GM19455 (cell line): ENCODE results near the gene CIC.

Experiments
- ATAC-seq: cut with Tn5 transposase; IDR thresholded peaks from one replicate; pipeline ENCODE4 v1.9.1; 2021; ENCODE audit not compliant: unreplicated experiment

CIC gene

DNA sequence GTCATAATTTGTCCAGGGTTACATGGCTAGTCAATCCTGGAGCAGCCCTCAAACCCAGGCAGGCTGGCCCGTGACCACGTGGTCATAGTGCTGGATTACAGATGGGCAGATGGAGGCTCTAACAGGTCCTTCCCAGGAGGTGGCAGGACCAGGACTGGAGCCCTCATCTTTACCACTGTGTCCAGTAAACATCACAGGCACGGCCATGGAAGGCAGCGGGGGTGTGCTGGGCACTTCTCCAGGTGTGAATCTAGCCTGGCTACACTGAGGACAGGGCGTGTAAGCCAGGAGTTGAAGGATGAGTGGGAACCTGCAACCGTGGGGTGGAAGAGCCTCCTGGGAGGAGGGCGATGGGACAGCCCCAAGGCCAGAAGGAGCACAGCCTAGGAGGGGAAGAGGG, 6.1 kb downstream of the CIC start:
- no peak for ATAC-seq

DNA sequence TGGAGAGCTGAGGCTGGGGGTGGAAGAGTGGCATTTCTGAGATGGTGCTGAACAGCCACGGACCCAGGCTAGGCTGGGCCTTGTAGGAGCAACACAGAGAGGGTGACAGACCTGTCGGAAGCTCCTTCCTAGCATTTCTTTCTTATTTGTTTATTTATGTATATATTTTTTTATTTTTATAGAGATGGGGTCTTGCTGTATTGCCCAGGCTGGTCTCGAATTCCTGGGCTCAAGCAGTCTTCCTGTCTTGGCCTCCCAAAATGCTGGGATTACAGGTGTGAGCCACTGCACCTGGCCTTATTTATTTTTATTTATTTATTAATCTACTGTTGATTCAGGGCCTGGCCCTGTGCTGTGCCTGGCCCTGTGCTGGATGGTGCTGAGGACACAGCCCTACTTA, 6.5 kb downstream of the CIC start:
- no peak for ATAC-seq

DNA sequence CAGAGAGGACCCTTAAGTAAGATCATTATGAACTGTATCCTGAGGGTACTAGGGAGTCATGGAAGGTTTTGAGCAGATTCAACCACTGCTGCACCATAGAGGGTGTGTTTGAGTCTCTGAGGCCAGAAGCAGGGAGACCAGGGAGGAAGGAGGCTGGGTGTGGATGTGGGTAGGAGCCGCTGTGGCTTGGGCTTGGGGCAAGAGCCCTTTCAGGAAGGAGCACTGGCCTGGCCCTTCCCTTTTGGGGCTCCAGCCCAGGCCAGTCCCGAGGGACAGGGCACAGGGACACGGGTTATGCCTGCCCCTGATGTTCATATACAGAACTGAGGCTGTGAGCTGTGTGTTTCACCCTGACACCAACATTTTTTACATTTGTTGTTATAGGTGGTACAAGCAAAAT, 7.2 kb downstream of the CIC start:
- ATAC-seq = no peak

DNA sequence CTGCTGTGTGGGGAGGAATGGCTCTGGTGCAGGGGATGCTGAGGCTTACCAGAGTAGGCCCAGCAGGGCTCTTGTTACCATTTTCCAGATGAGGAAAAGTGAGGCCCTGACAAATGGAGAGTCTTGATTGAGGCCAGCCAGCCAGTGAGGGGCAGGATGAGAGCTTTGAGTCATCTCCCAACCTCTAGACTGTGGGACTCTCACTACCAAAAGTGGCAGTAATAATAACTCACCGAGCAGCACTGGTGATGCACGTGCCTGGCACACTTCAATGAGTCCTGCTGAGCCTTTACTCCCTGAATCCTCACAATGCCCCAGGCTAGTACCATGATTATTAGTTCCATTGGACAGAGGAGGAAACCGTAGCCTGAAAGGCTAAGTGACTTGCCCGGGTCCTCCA, 7.8 kb downstream of the CIC start:
- no peak for ATAC-seq

DNA sequence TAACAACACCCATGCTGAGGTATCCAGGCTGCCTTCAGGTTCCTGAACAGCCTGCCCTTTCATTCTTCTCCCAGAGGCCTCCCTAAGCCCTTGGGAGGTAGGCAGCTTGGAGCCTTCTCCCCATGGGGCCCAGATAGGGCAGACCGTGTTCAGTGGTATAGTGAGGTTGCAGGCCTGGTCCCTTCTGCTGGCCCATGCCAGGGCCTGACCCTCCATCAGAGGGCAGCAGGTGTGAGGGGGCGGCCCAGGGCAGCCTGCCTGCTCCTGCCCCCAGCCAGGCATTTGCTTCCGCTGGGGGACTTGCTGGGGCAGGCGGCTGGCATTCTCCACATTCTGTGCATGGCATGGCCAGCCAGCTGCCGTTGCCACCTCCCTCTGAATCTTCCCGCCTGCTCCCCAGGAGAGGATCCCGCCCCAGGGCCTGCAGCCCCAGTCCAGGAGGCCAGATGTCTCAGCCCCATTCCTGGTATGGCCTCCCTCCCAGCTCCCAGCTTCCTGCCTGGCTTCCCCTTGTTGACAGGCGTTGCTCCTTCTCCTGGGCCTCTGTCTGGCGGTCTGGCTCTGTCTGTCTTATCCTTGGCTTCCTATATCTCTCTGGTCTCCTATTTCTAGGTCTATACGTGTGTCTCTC, 8.9 kb downstream of the CIC start:
- no peak for ATAC-seq

DNA sequence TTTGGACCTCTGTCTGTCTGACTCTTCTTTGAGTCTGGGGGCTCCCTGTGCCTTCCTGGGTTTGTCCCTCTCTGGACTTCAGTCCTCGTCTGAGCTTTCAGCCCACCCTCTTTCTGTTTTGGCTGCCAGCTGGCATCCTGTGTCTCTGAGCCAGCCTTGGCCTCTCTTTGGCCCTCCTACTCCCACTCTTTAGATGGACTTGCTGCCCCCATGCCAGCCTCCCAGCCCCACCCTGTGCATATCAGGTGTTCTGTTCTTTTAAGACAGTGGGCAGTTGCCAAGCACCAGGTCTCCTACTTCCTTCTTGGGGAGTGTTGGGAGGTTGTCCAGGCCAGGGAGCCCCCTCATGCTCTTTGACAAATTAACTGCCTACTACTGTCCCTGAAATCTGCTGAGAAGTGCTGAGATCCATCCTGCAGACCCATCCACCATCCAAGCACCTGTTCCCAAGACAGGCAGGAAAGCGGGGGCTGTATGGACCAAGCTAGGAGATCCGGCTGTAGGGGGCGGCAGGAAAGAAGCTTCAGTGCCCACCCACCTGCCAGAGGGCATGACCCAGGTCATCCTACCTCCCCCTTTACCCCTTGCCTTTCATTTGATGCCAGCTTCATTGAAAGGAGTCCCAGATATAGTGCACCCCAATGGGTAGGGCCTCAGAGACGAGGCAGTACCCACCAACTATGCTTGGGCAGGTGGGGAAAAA, 9.6 kb downstream of the CIC start:
- no peak for ATAC-seq

DNA sequence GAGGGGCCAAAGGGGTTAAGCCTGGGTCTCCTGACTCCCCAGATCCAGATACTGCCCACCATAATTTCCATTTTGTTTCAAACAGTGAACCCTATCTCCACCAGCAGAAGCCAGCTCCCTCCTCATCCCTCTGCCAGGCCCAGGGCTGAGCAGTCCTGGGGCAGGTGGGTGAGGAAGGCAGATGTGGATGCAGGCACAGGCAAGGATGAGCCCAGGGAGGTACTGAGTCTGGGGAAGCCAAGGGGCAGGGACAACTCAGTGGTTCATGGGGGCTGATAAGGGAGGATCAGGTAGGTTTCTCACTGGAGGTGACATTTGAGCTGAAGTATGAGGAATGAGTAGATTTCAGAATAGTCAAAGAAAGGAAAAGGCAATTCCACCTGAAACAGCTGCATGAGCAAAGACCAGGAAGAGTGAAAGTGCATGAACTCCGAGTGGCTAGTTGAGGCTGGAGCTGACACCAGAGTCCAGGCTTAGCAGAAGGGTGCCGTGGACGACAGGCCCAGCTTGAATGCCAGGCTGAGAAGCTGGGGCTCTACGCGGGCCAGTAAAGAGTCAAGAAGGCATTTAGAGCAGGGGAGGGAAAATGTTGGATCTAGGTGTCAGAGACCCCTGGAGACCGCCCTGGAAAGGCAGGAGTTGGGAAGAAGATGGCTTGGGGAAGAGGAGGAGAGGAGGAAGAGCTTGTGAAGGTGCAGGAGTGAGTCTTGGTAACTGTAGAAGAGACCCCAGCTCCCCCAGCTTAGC, 10.3 kb downstream of the CIC start:
- ATAC-seq = no peak

DNA sequence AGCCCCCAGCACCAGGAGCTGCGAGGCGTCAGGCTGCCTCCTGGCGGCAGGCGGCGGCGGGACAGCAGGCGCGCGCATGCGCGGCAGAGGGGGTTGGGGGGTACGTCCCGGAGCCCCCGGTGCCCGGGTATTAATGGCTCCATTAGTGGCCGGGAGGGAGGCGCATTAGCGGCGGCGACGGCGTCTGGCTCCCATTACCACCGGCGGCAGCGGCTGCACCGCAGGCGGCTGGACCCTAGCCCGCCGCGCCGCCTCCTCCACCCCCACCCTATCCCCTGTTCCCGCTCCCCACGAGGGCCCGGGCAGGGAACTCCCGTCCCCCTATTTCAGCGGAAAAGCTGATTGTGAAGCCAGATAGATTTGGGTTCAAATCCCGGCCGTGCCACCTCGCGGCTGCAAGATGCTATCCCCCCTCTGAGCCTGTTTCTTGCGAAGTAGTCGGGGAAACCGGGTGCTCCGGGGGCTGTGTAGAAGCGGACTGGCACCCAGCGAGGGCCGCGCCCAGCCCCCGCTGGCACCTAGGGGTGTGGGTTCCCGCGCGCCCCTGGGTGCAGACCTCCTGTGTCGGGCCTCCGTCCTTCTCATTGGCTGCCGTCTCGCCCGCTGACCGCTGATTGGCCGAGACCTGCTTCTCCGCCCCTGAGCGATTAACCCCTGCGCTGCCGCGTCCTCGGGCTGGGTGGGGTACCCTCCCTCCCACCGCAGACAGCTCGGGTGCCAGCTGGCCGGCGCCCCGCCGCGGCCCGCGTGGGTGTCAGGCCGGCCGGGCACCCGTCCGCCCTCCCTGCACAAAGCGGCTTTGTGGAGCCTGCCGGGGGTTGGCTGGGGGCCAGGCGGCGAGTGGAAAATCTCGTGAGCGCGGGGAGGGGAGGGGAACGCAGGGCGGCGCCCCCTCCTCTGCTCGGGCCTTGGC, 11.1 kb downstream of the CIC start:
- ATAC-seq = peak; percentile 32

DNA sequence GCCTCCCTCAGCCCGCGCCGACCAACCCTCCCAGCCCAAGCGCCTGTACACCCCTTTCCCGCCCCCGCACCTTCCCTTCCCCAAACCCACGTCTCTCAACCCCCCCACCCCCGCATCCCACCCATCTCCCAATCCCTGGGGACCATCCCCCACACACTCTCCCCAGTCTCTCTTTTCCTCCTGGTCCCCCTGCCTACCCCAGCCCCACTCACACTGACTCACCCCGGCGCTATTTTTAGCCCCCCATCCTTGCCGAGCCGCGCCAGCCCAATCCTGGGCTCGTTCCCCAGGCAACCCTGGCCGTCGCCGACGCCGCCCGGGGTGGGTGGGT, 11.7 kb downstream of the CIC start:
- no peak for ATAC-seq

DNA sequence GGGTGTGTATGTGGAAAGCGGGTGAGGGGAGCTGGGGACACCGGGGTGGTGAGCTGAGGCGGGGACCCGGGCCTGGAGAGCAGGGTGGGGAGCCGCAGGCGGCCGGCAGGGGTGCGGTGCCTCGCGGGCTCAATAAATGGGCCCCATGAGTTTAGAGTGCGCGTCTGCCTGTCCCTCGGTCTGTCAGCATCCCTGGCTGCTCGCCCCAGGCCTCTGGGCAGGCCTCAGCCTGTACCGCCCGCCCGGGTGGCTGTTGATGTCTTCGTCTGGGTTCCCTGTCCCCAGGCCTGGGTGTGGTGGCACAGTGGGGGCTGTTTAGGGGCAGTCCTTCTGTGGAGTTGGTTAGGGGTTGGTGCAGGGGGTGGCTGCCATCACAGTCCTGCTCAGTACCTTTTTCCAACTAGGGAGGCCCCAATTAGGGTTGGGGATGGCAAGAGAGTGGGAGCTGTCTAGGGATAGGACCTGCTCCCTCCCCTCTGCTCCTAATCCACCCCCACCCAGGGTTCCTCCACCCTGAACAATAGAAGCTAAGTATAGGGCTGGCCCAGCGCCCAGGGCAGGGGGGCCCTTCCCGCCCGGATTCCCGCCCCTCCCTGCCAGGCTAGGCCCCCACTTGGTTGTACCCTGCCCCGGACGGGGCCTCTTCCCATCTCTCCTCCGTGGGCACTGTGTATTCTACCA, 12.2 kb downstream of the CIC start:
- no peak for ATAC-seq

DNA sequence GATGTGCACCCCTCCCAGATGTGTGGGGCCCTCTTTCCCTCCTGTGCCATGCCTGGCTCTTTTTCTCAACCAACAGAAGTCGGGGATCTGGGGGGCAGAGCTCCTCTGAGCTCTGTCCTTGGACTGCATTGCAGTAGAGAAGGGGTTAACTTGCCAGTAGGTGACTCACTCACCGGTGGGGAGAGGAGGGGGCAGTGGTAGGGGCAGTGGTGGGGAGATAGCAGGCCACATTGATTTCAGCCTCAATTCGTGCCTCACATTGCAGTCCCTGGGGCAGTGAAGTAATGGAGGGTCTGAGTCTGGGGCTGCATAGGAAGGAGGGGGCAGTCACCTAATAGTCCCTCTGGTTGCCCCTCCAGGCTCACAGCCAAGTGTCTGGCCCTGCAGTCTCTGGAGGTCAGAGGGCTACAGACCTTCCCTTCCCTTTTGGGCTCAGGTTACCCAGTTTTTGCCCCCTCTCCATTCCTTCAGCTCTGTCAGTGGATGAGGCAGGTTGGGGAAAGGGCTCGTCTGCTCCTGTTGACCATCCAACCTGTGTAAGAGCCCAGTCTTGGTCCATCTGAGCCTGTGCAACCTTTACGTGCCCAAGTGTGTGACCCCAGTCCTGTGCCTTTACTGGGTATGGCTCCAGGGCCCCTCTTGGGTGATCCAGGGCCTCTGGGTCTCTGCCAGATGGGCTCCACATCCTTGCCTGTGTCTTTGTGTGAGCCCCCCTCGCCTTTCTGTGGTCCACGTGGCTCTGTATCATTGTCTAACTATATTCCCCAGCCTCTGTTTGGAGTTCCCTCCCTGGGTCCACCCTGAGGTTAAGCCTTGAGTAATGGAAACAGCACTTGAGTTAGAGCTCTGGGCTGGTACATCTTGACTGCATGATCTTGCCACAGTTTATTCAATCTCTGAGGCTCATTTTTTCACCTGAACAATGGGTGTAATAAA, 13.0 kb downstream of the CIC start:
- ATAC-seq = no peak

DNA sequence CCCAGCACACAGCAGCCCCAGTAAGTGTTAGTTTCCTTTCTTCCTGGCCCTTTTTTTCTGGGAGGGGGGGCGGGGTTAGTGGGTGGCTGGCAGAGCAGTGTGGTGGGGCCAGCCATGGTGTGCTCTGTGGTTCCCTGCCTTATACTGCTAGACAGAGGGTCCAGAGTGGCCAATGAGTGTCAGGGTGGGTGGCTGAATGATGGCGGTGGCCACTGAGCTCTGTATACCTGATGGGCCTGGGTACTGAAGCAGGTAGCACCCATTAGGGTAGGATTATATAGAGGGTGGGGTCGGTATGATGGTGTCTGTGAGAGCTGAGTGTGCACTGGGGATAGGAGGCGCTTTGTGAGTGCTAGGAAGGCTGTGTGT, 13.8 kb downstream of the CIC start:
- no peak for ATAC-seq

DNA sequence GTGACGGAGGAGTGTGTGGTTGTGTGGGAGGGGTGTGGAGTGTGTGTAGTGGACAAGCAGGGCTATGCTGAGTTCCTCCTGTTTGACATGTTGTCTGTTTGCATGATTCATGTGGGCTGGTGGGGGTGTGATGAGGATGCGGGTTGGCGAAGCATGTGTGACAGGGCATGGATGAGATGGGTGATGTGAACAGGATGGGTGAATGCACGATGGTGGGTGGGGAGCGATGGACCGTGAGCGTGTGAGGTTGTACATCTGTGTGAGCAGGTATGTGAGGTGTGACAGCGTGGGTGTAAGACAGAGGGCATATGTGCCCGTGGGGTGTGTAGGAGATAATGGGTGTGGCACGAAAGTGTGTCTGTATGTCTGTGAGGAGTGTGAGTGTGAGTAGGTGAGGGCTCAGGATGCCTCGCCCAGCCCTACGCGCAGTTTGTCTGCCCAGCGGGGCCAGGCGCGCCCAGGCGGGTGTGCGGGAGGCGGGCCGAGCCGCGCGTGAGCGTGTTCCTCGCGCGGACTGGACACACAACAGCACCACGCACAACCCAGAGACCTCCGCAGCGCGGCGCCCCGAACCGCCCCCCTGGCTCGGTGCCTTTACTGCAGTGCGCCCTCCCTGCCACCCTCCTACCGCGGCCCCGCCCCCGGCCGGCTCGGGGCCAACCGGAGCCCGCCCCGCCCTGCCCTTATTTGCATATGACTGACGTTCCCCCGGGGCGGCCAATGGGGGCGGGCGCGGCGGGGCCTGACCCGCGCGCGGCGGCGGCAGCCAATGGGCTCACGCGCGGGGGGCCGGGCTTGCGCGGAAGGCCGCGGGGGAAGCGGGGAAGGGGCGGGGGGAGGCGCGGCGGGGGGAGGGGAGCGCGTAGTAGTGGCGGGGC, 14.4 kb downstream of the CIC start:
- peak; percentile 42 for ATAC-seq

DNA sequence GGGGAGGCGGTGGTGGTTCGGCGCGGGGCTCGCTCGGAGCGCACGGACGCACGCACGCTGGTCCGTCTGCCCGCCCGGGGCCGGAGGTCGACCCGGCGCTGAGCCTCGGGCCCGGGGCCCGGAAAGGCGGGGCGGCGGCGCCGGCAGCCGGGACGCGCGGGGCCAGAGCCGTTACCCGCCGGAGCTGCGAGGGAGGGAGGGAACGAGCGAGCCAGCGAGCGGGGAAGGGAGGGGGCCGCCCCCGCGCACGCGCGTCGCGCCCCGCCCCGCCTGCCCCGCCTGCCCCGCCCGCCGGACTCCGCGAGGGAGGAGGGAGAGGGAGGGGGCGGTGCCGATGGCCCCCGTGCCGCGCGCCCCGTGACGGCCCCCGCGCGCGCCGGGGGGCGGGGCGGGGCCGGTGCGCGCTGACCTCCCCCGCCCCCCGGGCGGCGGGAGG, 15.0 kb downstream of the CIC start:
- ATAC-seq = peak; percentile 26

DNA sequence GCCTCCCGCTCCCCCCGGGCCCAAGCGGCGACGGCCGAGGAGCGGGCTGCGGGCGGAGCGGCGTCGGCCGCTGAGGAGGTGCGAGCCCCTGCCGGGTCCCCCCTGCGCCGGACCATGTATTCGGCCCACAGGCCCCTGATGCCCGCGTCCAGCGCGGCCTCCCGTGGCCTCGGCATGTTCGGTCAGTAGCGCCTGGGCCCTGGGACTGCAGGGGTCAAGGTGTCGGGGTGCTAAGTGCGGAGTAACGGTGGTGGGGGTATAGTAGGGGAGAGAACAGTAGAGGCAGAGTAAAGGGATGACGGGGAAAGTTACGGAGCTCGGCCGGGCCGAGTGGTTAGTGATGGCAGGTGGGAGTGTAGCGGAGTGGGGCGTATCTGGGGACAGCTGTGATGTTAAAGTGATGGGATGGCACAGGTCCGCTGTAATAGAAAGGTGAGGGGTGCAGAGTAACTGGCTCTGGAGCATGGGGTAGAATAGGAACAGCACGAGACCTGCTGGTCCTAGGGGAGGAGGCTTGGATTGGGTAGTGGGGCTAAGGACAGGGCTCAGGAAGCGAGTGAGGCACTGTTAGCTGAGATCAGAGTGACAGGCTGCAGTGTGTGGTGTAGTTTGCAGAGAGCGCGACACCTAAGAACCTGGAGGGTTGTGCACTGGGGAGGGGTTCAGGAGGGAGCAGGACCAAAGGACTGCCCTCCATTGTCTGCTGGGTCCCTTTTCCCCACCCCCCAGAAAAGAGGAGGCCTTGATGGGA, 15.7 kb downstream of the CIC start:
- no peak for ATAC-seq

DNA sequence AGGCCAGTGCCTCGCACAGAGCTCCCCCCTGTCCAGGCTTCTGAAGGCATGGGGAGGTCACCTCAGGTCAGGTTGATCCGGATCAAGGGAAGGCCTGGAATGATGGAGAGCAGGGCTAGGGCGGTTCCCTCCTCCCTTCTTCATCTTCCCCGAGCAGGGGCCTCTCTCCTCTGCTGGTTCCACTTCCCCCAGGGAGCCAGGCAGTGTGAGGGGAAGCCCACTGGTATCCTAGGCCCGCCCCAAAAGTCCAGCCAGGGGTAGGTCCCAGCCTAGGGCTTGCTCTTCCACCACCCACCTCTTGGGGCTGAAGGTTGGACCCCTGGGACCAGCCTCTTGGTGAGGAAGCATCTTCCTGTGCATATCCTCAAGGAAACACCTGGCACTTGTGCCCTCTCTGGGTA, 16.5 kb downstream of the CIC start:
- no peak for ATAC-seq

DNA sequence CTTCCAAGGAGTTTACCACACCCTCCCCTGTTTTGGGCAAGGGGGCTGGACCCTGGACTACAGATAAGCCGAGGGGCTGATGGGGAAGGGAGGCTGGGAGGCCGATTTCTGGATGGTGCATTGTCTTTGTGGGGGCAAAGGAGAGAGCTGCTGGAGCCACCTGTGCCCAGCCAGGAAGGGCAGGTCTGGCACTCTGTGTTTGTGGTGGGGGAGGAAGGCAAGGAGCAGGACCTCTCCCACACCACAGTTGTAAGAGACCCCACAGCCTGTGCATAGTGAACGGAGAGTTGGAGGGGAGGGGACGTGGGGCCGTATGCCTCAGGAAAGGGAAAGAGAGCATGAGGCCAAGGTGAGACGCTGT, 16.9 kb downstream of the CIC start:
- ATAC-seq = no peak

DNA sequence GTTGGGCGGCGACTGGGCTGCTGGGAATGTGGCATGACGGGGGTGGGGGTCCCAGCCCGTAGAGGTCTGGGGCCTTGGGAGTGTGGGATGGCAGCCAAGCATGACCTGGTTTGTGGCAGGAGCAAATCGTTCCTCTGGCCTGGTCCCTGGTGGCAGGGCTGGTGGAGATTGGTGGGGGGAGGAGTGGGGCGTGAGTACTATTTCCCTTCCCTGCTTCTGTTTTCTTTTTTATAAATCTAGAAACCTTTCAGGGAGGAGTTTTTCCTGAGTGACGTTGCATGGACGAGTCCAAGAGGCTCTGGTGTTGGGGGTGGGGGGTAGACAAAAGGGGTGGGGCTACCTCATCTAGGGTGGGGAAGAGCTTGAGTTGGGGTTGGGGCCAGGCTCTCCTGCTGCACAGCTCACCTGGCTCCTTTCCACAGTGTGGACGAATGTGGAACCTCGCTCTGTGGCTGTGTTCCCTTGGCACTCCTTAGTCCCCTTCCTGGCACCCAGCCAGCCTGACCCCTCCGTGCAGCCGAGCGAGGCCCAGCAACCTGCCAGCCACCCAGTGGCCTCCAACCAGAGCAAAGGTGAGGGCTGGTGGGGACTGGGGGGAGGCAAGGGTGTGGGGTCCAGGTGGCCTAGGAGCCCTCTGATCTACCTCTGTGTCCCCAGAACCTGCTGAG, 17.4 kb downstream of the CIC start:
- no peak for ATAC-seq
